ENCODE results near the gene ST8SIA5.

ST8SIA5 gene

DNA sequence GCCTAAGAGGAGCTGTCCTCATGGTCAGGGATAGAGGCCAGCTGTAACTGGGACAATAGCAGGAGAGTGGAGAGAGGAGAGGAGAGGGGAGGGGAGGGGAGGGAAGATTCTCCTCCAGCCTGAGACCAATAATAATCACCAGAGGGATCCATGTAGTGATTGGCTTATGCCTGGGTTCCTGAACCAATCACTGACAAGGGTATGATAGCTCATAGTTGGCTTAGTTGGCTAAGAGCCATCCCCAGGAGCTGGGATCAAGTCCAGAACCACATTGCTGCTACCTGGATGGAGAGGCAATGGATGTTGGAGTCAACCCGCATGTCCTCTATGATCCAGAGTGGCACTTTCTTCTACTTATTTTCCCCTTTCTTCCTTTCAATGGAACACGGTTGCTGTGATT, 7.7 kb upstream of the ST8SIA5 start:
- H3K4me2 ChIP-seq (ENCODE audit: low read length): no peak overlapping the region
- H3K36me3 ChIP-seq (ENCODE audit: insufficient read depth, low read length): no peaks in the 10 kb centered on the region
- no peak overlapping the region for H3K9ac ChIP-seq (ENCODE audit: low read depth, low read length)
- H3K27me3 ChIP-seq (ENCODE audit: control insufficient read depth, insufficient read depth, low read length): peaks cover 3% of the 10 kb centered on the region
- H3K4me3 ChIP-seq (ENCODE audit: low read length): no peak overlapping the region
- H3K4me1 ChIP-seq (ENCODE audit: control insufficient read depth, insufficient read depth, low read length): no peaks in the 10 kb centered on the region
- H3K9me3 ChIP-seq (replicated peaks; ENCODE audit: low read length): no peaks in the 10 kb centered on the region

GRCh38 chr18:46761059-46761769, 4.4 kb upstream of the ST8SIA5 start:
- H3K27me3 ChIP-seq (ENCODE audit: control insufficient read depth, insufficient read depth, low read length): peaks cover 23% of the 10 kb centered on the region
- H3K9ac ChIP-seq (ENCODE audit: low read depth, low read length): no peak overlapping the region
- H3K4me1 ChIP-seq (ENCODE audit: control insufficient read depth, insufficient read depth, low read length): peaks cover 5% of the 10 kb centered on the region
- H3K9me3 ChIP-seq (replicated peaks; ENCODE audit: low read length): no peaks in the 10 kb centered on the region
- no peak overlapping the region for H3K4me2 ChIP-seq (ENCODE audit: low read length)
- no peaks in the 10 kb centered on the region for H3K36me3 ChIP-seq (ENCODE audit: insufficient read depth, low read length)
- no peak overlapping the region for H3K4me3 ChIP-seq (ENCODE audit: low read length)

DNA sequence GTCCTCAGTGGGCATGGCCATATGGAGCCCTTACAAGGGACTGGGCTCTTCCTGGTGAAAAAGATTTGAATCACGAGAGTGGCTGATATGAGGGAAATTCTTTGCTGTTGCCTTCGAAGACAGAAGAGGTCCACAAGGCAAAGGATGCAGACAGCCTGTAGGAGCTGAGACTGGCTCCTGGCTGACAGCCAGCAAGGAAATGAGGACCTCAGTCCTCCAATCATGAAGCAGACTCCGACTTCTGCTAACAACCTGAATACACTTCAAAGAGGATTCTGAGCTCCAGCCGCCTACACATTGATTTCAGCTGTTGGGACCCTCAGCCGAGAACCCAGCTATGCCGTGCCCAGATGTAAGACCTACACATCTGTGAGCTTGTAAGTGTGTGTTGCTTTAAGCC, 3.0 kb upstream of the ST8SIA5 start:
- no peak overlapping the region for H3K9ac ChIP-seq (ENCODE audit: low read depth, low read length)
- no peak overlapping the region for H3K4me2 ChIP-seq (ENCODE audit: low read length)
- H3K4me1 ChIP-seq (ENCODE audit: control insufficient read depth, insufficient read depth, low read length): peaks cover 9% of the 10 kb centered on the region
- no peaks in the 10 kb centered on the region for H3K9me3 ChIP-seq (replicated peaks; ENCODE audit: low read length)
- H3K36me3 ChIP-seq (ENCODE audit: insufficient read depth, low read length): no peaks in the 10 kb centered on the region
- H3K4me3 ChIP-seq (ENCODE audit: low read length): no peak overlapping the region
- peaks cover 36% of the 10 kb centered on the region for H3K27me3 ChIP-seq (ENCODE audit: control insufficient read depth, insufficient read depth, low read length)

DNA sequence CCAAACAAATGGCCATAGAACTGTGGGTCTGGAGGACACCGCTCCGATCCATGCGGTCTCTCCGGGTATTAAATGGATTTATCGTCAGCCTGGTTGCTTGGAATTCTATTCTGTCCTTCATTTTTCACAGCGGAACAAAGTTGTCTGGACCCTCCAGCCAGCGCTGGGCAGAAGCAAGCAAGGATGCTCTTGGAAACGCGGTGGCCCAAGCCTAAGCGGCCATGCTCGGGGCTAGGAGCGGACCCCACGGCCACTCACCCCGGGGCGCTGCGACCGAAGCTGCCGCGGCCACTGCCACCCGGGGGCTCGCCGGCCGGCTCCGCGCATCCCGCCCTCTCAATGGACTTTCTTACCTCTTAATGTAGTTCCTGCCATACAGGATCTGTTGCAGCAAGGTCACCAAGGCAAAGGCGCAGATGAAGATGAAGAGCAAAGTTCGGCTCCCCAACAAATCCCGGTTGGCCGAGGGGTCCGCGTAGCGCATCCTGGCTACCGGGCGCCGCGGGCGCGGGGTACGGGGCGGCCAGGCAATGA, 761 bp downstream of the ST8SIA5 start:
- Histone ChIP-seq H3K4me3 (ENCODE audit: low read length) (peak overlapping the region; percentile 68), H3K27me3 (ENCODE audit: control insufficient read depth, insufficient read depth, low read length) (peaks cover 42% of the 10 kb centered on the region)

GRCh38 chr18:46755315-46756024, 1.4 kb downstream of the ST8SIA5 start:
- Histone ChIP-seq H3K4me2 (ENCODE audit: low read length) (peak overlapping the region; percentile 82), H3K9me3 (replicated peaks; ENCODE audit: low read length) (no peaks in the 10 kb centered on the region), H3K27me3 (ENCODE audit: control insufficient read depth, insufficient read depth, low read length) (peaks cover 42% of the 10 kb centered on the region), H3K4me3 (ENCODE audit: low read length) (peak overlapping the region; percentile 68), H3K36me3 (ENCODE audit: insufficient read depth, low read length) (no peaks in the 10 kb centered on the region), H3K9ac (ENCODE audit: low read depth, low read length) (no peak overlapping the region), H3K4me1 (ENCODE audit: control insufficient read depth, insufficient read depth, low read length) (peaks cover 9% of the 10 kb centered on the region)

More for the DNA sequence above, 761 bp downstream of the ST8SIA5 start:
- H3K4me2 ChIP-seq (ENCODE audit: low read length): peak overlapping the region; percentile 82
- no peaks in the 10 kb centered on the region for H3K9me3 ChIP-seq (replicated peaks; ENCODE audit: low read length)
- H3K36me3 ChIP-seq (ENCODE audit: insufficient read depth, low read length): no peaks in the 10 kb centered on the region
- peaks cover 9% of the 10 kb centered on the region for H3K4me1 ChIP-seq (ENCODE audit: control insufficient read depth, insufficient read depth, low read length)
- H3K9ac ChIP-seq (ENCODE audit: low read depth, low read length): peak overlapping the region; percentile 32

DNA sequence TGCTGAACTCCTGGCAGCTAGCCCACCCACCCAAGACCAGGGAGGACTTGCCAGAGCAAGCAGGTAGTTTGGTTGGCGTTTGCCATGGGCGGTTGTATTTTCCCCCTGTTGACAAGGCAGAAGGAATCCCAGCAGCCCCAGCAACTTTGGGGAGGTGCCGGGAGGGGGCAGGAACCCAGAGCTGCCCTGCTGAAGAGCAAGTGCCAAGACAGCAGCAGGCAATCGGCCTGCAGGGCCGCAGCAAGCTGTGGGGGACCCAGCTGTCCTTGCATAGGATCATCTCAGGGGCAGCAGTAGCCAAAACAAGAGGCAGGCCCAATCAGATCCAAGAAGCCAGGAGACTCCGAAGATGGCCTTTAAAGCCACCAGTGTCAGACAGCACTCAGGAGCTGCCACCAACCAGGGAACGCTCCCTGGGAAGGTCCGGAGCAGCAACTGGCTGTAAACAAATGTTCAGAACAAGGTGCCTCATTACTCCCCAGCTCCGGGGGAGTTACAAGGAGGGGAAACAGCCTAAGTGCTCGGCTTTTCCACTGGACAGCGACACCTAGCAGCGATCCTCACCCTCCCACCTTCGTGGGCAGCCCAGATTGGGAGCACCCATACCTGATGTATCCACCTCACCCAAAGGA, 2.1 kb downstream of the ST8SIA5 start:
- no peaks in the 10 kb centered on the region for H3K9me3 ChIP-seq (replicated peaks; ENCODE audit: low read length)
- H3K9ac ChIP-seq (ENCODE audit: low read depth, low read length): no peak overlapping the region
- H3K4me1 ChIP-seq (ENCODE audit: control insufficient read depth, insufficient read depth, low read length): peaks cover 9% of the 10 kb centered on the region
- peaks cover 39% of the 10 kb centered on the region for H3K27me3 ChIP-seq (ENCODE audit: control insufficient read depth, insufficient read depth, low read length)
- no peak overlapping the region for H3K4me2 ChIP-seq (ENCODE audit: low read length)
- no peak overlapping the region for H3K4me3 ChIP-seq (ENCODE audit: low read length)
- no peaks in the 10 kb centered on the region for H3K36me3 ChIP-seq (ENCODE audit: insufficient read depth, low read length)

- H3K9me3 ChIP-seq (replicated peaks; ENCODE audit: low read length): no peaks in the 10 kb centered on the region
- H3K27me3 ChIP-seq (ENCODE audit: control insufficient read depth, insufficient read depth, low read length): peaks cover 39% of the 10 kb centered on the region
- no peak overlapping the region for H3K4me3 ChIP-seq (ENCODE audit: low read length)
Observed at GRCh38 chr18:46754188-46754587, 2.7 kb downstream of the ST8SIA5 start.

GRCh38 chr18:46751882-46752281, 5.0 kb downstream of the ST8SIA5 start:
- no peaks in the 10 kb centered on the region for H3K36me3 ChIP-seq (ENCODE audit: insufficient read depth, low read length)
- no peak overlapping the region for H3K4me2 ChIP-seq (ENCODE audit: low read length)
- no peaks in the 10 kb centered on the region for H3K9me3 ChIP-seq (replicated peaks; ENCODE audit: low read length)
- peaks cover 26% of the 10 kb centered on the region for H3K27me3 ChIP-seq (ENCODE audit: control insufficient read depth, insufficient read depth, low read length)
- H3K4me3 ChIP-seq (ENCODE audit: low read length): no peak overlapping the region
- H3K4me1 ChIP-seq (ENCODE audit: control insufficient read depth, insufficient read depth, low read length): peaks cover 4% of the 10 kb centered on the region
- H3K9ac ChIP-seq (ENCODE audit: low read depth, low read length): no peak overlapping the region

More at GRCh38 chr18:46754188-46754587, 2.7 kb downstream of the ST8SIA5 start:
- no peaks in the 10 kb centered on the region for H3K36me3 ChIP-seq (ENCODE audit: insufficient read depth, low read length)
- H3K9ac ChIP-seq (ENCODE audit: low read depth, low read length): no peak overlapping the region
- no peak overlapping the region for H3K4me2 ChIP-seq (ENCODE audit: low read length)
- peaks cover 9% of the 10 kb centered on the region for H3K4me1 ChIP-seq (ENCODE audit: control insufficient read depth, insufficient read depth, low read length)

GRCh38 chr18:46750626-46751025, 6.2 kb downstream of the ST8SIA5 start:
- no peak overlapping the region for H3K4me3 ChIP-seq (ENCODE audit: low read length)
- no peaks in the 10 kb centered on the region for H3K36me3 ChIP-seq (ENCODE audit: insufficient read depth, low read length)
- no peaks in the 10 kb centered on the region for H3K9me3 ChIP-seq (replicated peaks; ENCODE audit: low read length)
- peaks cover 14% of the 10 kb centered on the region for H3K27me3 ChIP-seq (ENCODE audit: control insufficient read depth, insufficient read depth, low read length)
- no peak overlapping the region for H3K4me2 ChIP-seq (ENCODE audit: low read length)
- peaks cover under 1% of the 10 kb centered on the region for H3K4me1 ChIP-seq (ENCODE audit: control insufficient read depth, insufficient read depth, low read length)
- H3K9ac ChIP-seq (ENCODE audit: low read depth, low read length): no peak overlapping the region

DNA sequence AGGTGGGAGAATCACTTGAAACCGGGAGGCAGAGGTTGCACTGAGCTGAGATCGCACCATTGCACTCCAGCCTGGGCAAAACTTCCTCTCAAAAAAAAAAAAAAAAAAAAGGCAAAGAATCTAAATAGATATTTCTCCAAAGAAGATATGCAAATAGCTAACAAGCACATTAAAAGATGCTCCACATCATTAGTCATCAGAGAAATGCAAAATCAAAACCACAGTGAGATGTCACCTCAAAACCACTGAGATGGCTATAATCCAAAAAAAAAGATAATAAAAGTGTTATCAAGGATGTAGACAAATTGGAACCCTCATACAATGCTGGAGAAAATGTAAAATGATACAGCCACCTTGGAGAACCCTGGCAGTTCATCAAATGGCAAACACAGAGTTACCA, 8.4 kb downstream of the ST8SIA5 start:
- Histone ChIP-seq H3K36me3 (ENCODE audit: insufficient read depth, low read length) (no peaks in the 10 kb centered on the region), H3K4me3 (ENCODE audit: low read length) (no peak overlapping the region), H3K4me1 (ENCODE audit: control insufficient read depth, insufficient read depth, low read length) (no peaks in the 10 kb centered on the region), H3K9ac (ENCODE audit: low read depth, low read length) (no peak overlapping the region), H3K27me3 (ENCODE audit: control insufficient read depth, insufficient read depth, low read length) (no peaks in the 10 kb centered on the region), H3K4me2 (ENCODE audit: low read length) (no peak overlapping the region), H3K9me3 (replicated peaks; ENCODE audit: low read length) (no peaks in the 10 kb centered on the region)

DNA sequence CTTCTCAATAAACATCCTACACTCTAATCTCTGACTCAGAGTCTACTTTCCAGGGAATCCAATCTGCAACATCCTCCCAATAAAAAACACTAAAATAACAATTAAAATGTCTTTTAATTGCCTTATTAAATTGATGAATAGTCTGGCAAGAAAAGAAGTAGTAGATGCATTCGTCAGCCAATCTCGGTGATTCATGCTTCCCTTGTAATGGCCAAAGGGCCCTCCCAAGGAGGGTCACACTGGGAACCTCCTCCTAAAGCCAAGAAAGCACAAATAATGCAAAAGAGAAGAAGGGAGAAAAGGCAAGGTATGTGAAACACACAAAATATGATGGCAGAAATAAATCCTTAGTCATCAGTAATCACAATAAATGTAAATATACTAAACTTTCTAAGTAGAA, 16.8 kb downstream of the ST8SIA5 start:
- no peak overlapping the region for H3K9ac ChIP-seq (ENCODE audit: low read depth, low read length)
- no peaks in the 10 kb centered on the region for H3K4me1 ChIP-seq (ENCODE audit: control insufficient read depth, insufficient read depth, low read length)
- H3K36me3 ChIP-seq (ENCODE audit: insufficient read depth, low read length): no peaks in the 10 kb centered on the region
- H3K4me2 ChIP-seq (ENCODE audit: low read length): no peak overlapping the region
- H3K27me3 ChIP-seq (ENCODE audit: control insufficient read depth, insufficient read depth, low read length): no peaks in the 10 kb centered on the region
- no peaks in the 10 kb centered on the region for H3K9me3 ChIP-seq (replicated peaks; ENCODE audit: low read length)
- no peak overlapping the region for H3K4me3 ChIP-seq (ENCODE audit: low read length)

Measured in skeletal muscle satellite cell (primary cell).